ENCODE data around the gene ZGLP1. TPM values are rescaled to one million over a fixed set of nuclear protein-coding genes. Genes with fewer than 3 reads are reported as not detected.

ZGLP1 gene
- total and polyA plus RNA-seq, 2 of the 13 experiments (the other 11 are each of a cell fraction or from before 2014, with no cell fraction given), result 2.4 to 3.0 TPM

GRCh38 chr19:10269333-10270179 is 40.1 kb downstream of the ZGLP1 start (continued):
- no peak for TF ChIP-seq ZNF503 (CRISPR knock-in tag; IDR thresholded peaks at IDR 0.05)
- no peak for TF ChIP-seq PCBP1 (IDR thresholded peaks at IDR 0.05; ENCODE audit: borderline replicate concordance, low read depth, low read length)
- TF ChIP-seq CAMTA2 (CRISPR knock-in tag; IDR thresholded peaks at IDR 0.05; ENCODE audit: borderline replicate concordance), result no peak
- no peak for TF ChIP-seq ZNF549 (CRISPR knock-in tag; IDR thresholded peaks at IDR 0.05)
- peak; percentile 35; the same call in 1 of the 2 replicates for TF ChIP-seq SMC3 (IDR thresholded peaks at IDR 0.05; ENCODE audit: low read length)
- TF ChIP-seq PRPF4 (IDR thresholded peaks at IDR 0.05; ENCODE audit: low read depth, low read length, poor library complexity, severe bottlenecking), result peak; percentile 82
- TF ChIP-seq NFKB2 (CRISPR knock-in tag; IDR thresholded peaks at IDR 0.05; ENCODE audit: borderline replicate concordance), result no peak
- TF ChIP-seq RBFOX2 (IDR thresholded peaks at IDR 0.05; ENCODE audit: low read depth, low read length), result no peak
- no peak for TF ChIP-seq ETS1 (CRISPR knock-in tag; IDR thresholded peaks at IDR 0.05)
- TF ChIP-seq CTCF (CRISPR knock-in tag; IDR thresholded peaks at IDR 0.05), result peak; percentile 96
- TF ChIP-seq ZNF121 (CRISPR knock-in tag; IDR thresholded peaks at IDR 0.05), result peak; percentile 75
- 0 out of 2 replicates have a peak, but pooled peaks have one; percentile 22 for TF ChIP-seq FOXO1 (CRISPR knock-in tag; IDR thresholded peaks at IDR 0.05)
- TF ChIP-seq ZNF337 (CRISPR knock-in tag; IDR thresholded peaks at IDR 0.05; ENCODE audit: borderline replicate concordance, low read depth), result no peak
- TF ChIP-seq MAX (IDR thresholded peaks at IDR 0.05), result peak; percentile 44
- 0 out of 2 replicates have a peak, but pooled peaks have one; percentile 40 for TF ChIP-seq ZNF343 (CRISPR knock-in tag; IDR thresholded peaks at IDR 0.05)
- TF ChIP-seq THAP11 (CRISPR knock-in tag; IDR thresholded peaks at IDR 0.05), result 0 out of 2 replicates have a peak, but pooled peaks have one; percentile 36
- peak; percentile 12; the same call in 1 of the 2 replicates for TF ChIP-seq ZNF782 (CRISPR knock-in tag; IDR thresholded peaks at IDR 0.05; ENCODE audit: borderline replicate concordance)
- no peak for TF ChIP-seq ELK4 (CRISPR knock-in tag; IDR thresholded peaks at IDR 0.05; ENCODE audit: borderline replicate concordance)
- peak; percentile 57 to 79; a peak in 2 of 4 replicates for TF ChIP-seq HMGXB4 (CRISPR knock-in tag; IDR thresholded peaks at IDR 0.05; ENCODE audit: borderline replicate concordance in 1 of 2, low read depth in 1 of 2)
- TF ChIP-seq NPAS2 (CRISPR knock-in tag; IDR thresholded peaks at IDR 0.05; ENCODE audit: borderline replicate concordance), result no peak

Data from HepG2 (cell line).